Fibroblast of lung (primary cell): ENCODE measurements around the gene KLHL18. TPM values are rescaled to one million over a fixed set of nuclear protein-coding genes. Genes with fewer than 3 reads are reported as not detected.
A peak's percentile ranks its signal among the peaks of the same experiment; 100 is the strongest.
"Not testable (repeated sequence)": the region's sequence is repeated elsewhere in the genome, so short reads cannot be mapped to it uniquely, and the experiment has no call there.

Experiments
- DNase-seq, 2 donors: peaks; one replicate each; pipeline versions ENCODE4 v3.0.0 to v3.0.0-alpha.2; 2010; ENCODE audit warnings: low read depth in 2 of 2
- H2AFZ ChIP-seq: 2 replicates; pipeline ENCODE4 v1.5.1; 2012; ENCODE audit warnings: low read length, control low read depth, inconsistent platforms
- H3K27ac ChIP-seq: 2 replicates; pipeline ENCODE4 v1.5.1; 2011; ENCODE audit warnings: low read length, control low read depth; ENCODE audit not compliant: insufficient read depth
- H3K27me3 ChIP-seq: 2 replicates; pipeline ENCODE4 v1.5.1; 2011; ENCODE audit warnings: mild to moderate bottlenecking, low read length; ENCODE audit not compliant: control insufficient read depth, insufficient read depth
- H3K36me3 ChIP-seq: 2 replicates; pipeline ENCODE4 v1.5.1; 2011; ENCODE audit warnings: low read length; ENCODE audit not compliant: control insufficient read depth, insufficient read depth
- H3K4me1 ChIP-seq: 2 replicates; pipeline ENCODE4 v1.5.1; 2011; ENCODE audit warnings: low read length; ENCODE audit not compliant: control insufficient read depth, insufficient read depth; ENCODE audit errors: extremely low read depth
- H3K4me2 ChIP-seq: 2 replicates; pipeline ENCODE4 v1.5.1; 2011; ENCODE audit warnings: low read length, control low read depth; ENCODE audit not compliant: insufficient read depth; ENCODE audit errors: extremely low read depth
- H3K4me3 ChIP-seq, 4 experiments: fragments of 200-600 bp in 1 of 4; sonication (generic) in 1 of 4; replicated peaks in 1 of 4; 2 replicates each; pipeline ENCODE4 v1.5.1; 2011 to 2016; ENCODE audit warnings: low read length in 4 of 4, low read depth in 3 of 4, mild to moderate bottlenecking in 3 of 4, control low read depth in 2 of 4, inconsistent platforms in 1 of 4, mixed read lengths in 1 of 4; ENCODE audit not compliant: insufficient read depth in 1 of 4; ENCODE audit errors: control extremely low read depth in 1 of 4
- H3K79me2 ChIP-seq: 2 replicates; pipeline ENCODE4 v1.5.1; 2012; ENCODE audit warnings: mild to moderate bottlenecking, low read length, inconsistent platforms; ENCODE audit not compliant: control insufficient read depth, insufficient read depth
- H3K9ac ChIP-seq: 2 replicates; pipeline ENCODE4 v1.5.1; 2011; ENCODE audit warnings: mild to moderate bottlenecking, low read length, control low read depth; ENCODE audit not compliant: insufficient read depth
- H3K9me3 ChIP-seq: 2 replicates; pipeline ENCODE4 v1.5.1; 2012; ENCODE audit warnings: low read depth, low read length; ENCODE audit not compliant: control insufficient read depth, insufficient read depth
- H4K20me1 ChIP-seq: 2 replicates; pipeline ENCODE4 v1.5.1; 2011; ENCODE audit warnings: low read length; ENCODE audit not compliant: control insufficient read depth, insufficient read depth; ENCODE audit errors: extremely low read depth
- CTCF ChIP-seq, 2 donors: IDR thresholded peaks in 1 of 2; conservative IDR thresholded peaks in 1 of 2; 1 replicate in 1 of 2; 2 replicates in 1 of 2; pipeline ENCODE4 v1.5.1; 2011 to 2012; ENCODE audit warnings: low read length in 2 of 2, control low read depth in 1 of 2, inconsistent platforms in 1 of 2, low read depth in 1 of 2, mild to moderate bottlenecking in 1 of 2
- EZH2 ChIP-seq: IDR thresholded peaks from 2 replicates; pipeline ENCODE4 v1.5.1; 2012; ENCODE audit warnings: low read length, control low read depth, mild to moderate bottlenecking; ENCODE audit errors: missing control alignments
- polyA plus RNA-seq, 2 donors: library from polyadenylated mRNA; depleted of rRNA in 1 of 2; stranded (reverse) in 1 of 2; unstranded in 1 of 2; fragments of >200 nt; gene quantifications; 2 replicates each; pipeline ENCODE4 v1.2.1, GENCODE V29; 2011 to 2012; ENCODE audit warnings: missing spikeins in 1 of 2
- total RNA-seq: library from RNA; depleted of rRNA; stranded (reverse); fragments of >200 nt; gene quantifications from 2 replicates; pipeline ENCODE4 v1.2.1, GENCODE V29; 2014

KLHL18 gene
- total and polyA plus RNA-seq, 2 donors (not counting 1 experiment from before 2014, with no cell fraction given) = 20.1 to 27.8 TPM

GRCh38 chr3:47365213-47366153 is 82.7 kb downstream of the KLHL18 start:
- Histone ChIP-seq H3K9me3 (no peaks in the 10 kb centered on the region), H3K36me3 (no peaks in the 10 kb centered on the region), H2AFZ (no peak overlapping the region), H3K27ac (no peak overlapping the region), H3K9ac (no peak overlapping the region), H3K4me3 (no peak overlapping the region), H3K4me1 (peaks cover 3% of the 10 kb centered on the region), H3K4me2 (peak overlapping the region; percentile 40), H3K79me2 (no peaks in the 10 kb centered on the region), H4K20me1 (no peaks in the 10 kb centered on the region), H3K27me3 (peaks cover 2% of the 10 kb centered on the region)
- TF ChIP-seq CTCF (conservative IDR thresholded peaks at IDR 0.05 in 1 of 2, IDR thresholded peaks at IDR 0.05 in 1 of 2; ENCODE audit: low read depth in 1 of 2, low read length in 2 of 2) (no peak), EZH2 (no peak)
- peak; percentile 78 to 83 for DNase-seq

DNA sequence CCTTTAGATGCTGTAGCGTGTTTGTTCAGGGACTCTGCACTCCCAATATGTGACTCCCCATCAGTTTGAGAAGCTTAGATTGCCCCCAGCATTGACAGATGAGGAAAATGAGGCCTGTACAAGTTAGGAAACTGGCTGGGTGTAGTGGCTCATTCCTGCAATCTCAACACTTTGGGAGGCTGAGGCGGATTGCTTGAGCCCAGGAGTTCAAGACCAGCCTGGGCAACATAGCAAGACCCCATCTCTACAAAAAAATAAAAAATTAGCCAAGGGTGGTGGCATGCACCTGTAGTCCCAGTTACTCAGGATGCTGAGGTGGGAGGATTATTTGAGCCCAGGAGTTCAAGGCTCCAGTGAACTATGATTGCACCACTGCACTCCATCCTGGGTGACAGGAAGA is 84.1 kb downstream of the KLHL18 start:
- TF ChIP-seq EZH2 = no peak
- no peak for TF ChIP-seq CTCF (conservative IDR thresholded peaks at IDR 0.05 in 1 of 2, IDR thresholded peaks at IDR 0.05 in 1 of 2; ENCODE audit: low read depth in 1 of 2, low read length in 2 of 2)
- Histone ChIP-seq H3K79me2 (no peaks in the 10 kb centered on the region), H3K4me3 (no peak overlapping the region), H3K4me1 (peaks cover 3% of the 10 kb centered on the region), H3K4me2 (no peak overlapping the region), H3K36me3 (no peaks in the 10 kb centered on the region), H3K27me3 (peaks cover 2% of the 10 kb centered on the region), H4K20me1 (no peaks in the 10 kb centered on the region), H2AFZ (no peak overlapping the region), H3K27ac (no peak overlapping the region), H3K9me3 (no peaks in the 10 kb centered on the region), H3K9ac (no peak overlapping the region)
- no peak for DNase-seq

- H2AFZ ChIP-seq = no peak overlapping the region
- peaks cover 2% of the 10 kb centered on the region for H3K27me3 ChIP-seq
- H3K9me3 ChIP-seq = no peaks in the 10 kb centered on the region
- TF ChIP-seq CTCF (conservative IDR thresholded peaks at IDR 0.05 in 1 of 2, IDR thresholded peaks at IDR 0.05 in 1 of 2; ENCODE audit: low read depth in 1 of 2, low read length in 2 of 2) (no peak), EZH2 (no peak)
- no peaks in the 10 kb centered on the region for H4K20me1 ChIP-seq
- H3K36me3 ChIP-seq = no peaks in the 10 kb centered on the region
- no peaks in the 10 kb centered on the region for H3K79me2 ChIP-seq
- H3K4me1 ChIP-seq = peaks cover 3% of the 10 kb centered on the region
- H3K4me2 ChIP-seq = no peak overlapping the region
- H3K9ac ChIP-seq = no peak overlapping the region
- no peak for DNase-seq
- H3K4me3 ChIP-seq = no peak overlapping the region
- no peak overlapping the region for H3K27ac ChIP-seq
These were observed 84.9 kb downstream of the KLHL18 start for GRCh38 chr3:47367631-47368030.

GRCh38 chr3:47370020-47370419 is 87.3 kb downstream of the KLHL18 start:
- not testable (repeated sequence) for H3K79me2 ChIP-seq, H3K27me3 ChIP-seq, DNase-seq, H2AFZ ChIP-seq, H4K20me1 ChIP-seq, H3K4me1 ChIP-seq, H3K27ac ChIP-seq, H3K9me3 ChIP-seq, H3K9ac ChIP-seq, H3K4me2 ChIP-seq, H3K4me3 ChIP-seq, H3K36me3 ChIP-seq
